Fibroblast of pulmonary artery (primary cell): ENCODE results near the gene GALNT2.
A peak's percentile ranks its signal among the peaks of the same experiment; 100 is the strongest.

Experiments
- DNase-seq: peaks from one replicate; pipeline ENCODE4 v3.0.0-alpha.2; 2010; ENCODE audit warnings: low read depth
- H3K4me3 ChIP-seq: replicated peaks from 2 replicates; pipeline ENCODE4 v1.5.1; 2011; ENCODE audit warnings: low read depth, mild to moderate bottlenecking, control low read depth, low read length, moderate library complexity
- CTCF ChIP-seq: IDR thresholded peaks from 2 replicates; pipeline ENCODE4 v1.5.1; 2011; ENCODE audit warnings: mild to moderate bottlenecking, control low read depth, low read length, inconsistent platforms; ENCODE audit errors: missing control alignments

The GALNT2 gene

GRCh38 chr1:230066031-230066430 lies 1.0 kb upstream of the GALNT2 start:
- TF ChIP-seq CTCF, result no peak
- DNase-seq, result no peak
- H3K4me3 ChIP-seq, result peak overlapping the region; percentile 56

GRCh38 chr1:230067419-230067870 lies 407 bp downstream of the GALNT2 start:
- H3K4me3 ChIP-seq, result peak overlapping the region; percentile 86
- TF ChIP-seq CTCF, result no peak
- peak; percentile 53 for DNase-seq

GRCh38 chr1:230067871-230068620 lies 1.0 kb downstream of the GALNT2 start:
- TF ChIP-seq CTCF, result no peak
- peak overlapping the region; percentile 86 for H3K4me3 ChIP-seq
- no peak for DNase-seq

- TF ChIP-seq CTCF, result no peak
- peak overlapping the region; percentile 86 for H3K4me3 ChIP-seq
- no peak for DNase-seq
These were observed 1.5 kb downstream of the GALNT2 start for GRCh38 chr1:230068621-230068873.

GRCh38 chr1:230068952-230069684 lies 2.1 kb downstream of the GALNT2 start:
- no peak for TF ChIP-seq CTCF
- peak overlapping the region; percentile 86 for H3K4me3 ChIP-seq
- DNase-seq, result no peak

- no peak for DNase-seq
- no peak for TF ChIP-seq CTCF
- no peak overlapping the region for H3K4me3 ChIP-seq
These were observed 2.8 kb downstream of the GALNT2 start for GRCh38 chr1:230069796-230070195.
